ENCODE measurements around the gene GPR31. TPM values are rescaled to one million over a fixed set of nuclear protein-coding genes. Genes with fewer than 3 reads are reported as not detected.
"Not testable (repeated sequence)": the region's sequence is repeated elsewhere in the genome, so short reads cannot be mapped to it uniquely, and the experiment has no call there.

Gene GPR31
- total RNA-seq, 1 experiment from 2014 or later: not detected

- not testable (repeated sequence) for H3K4ac ChIP-seq (ENCODE audit: low read depth, low read length); H2BK5ac ChIP-seq (ENCODE audit: insufficient read length, low read length); H2BK12ac ChIP-seq (ENCODE audit: insufficient read length, low read depth, low read length); H2BK20ac ChIP-seq (ENCODE audit: low read depth, low read length, poor library complexity, severe bottlenecking); H3K23ac ChIP-seq (ENCODE audit: insufficient read length, low read depth, low read length); H3K18ac ChIP-seq (ENCODE audit: insufficient read length, low read depth, low read length); H4K20me1 ChIP-seq (ENCODE audit: control insufficient read depth, insufficient read depth, insufficient read length); H2AK5ac ChIP-seq (ENCODE audit: insufficient read length, low read length); H3K9me3 Mint-ChIP-seq; H3K27ac ChIP-seq (ENCODE audit: insufficient read length, low read depth, low read length); H2AFZ ChIP-seq (ENCODE audit: low read length); H3T11ph ChIP-seq (ENCODE audit: low read length); H3K4me3 Mint-ChIP-seq; H3K27me3 ChIP-seq (ENCODE audit: insufficient read depth, low read length); DNase-seq; H2BK120ac ChIP-seq (ENCODE audit: low read depth, low read length, poor library complexity, severe bottlenecking); H3K27ac Mint-ChIP-seq; H2BK15ac ChIP-seq (ENCODE audit: low read depth, low read length); H3K79me1 ChIP-seq (ENCODE audit: insufficient read depth, low read depth, low read length, poor library complexity, severe bottlenecking); H3K79me2 ChIP-seq (ENCODE audit: insufficient read depth, low read length); H3K4me2 ChIP-seq (ENCODE audit: insufficient read depth, insufficient read length, low read length); H4K8ac ChIP-seq (replicated peaks; ENCODE audit: insufficient read length, low read depth, low read length); H3K36me3 Mint-ChIP-seq (ENCODE audit: insufficient read depth in 1 of 3, low read depth in 3 of 3); H3K4me1 ChIP-seq (ENCODE audit: insufficient read depth, low read length); H4K5ac ChIP-seq (ENCODE audit: insufficient read length, low read depth, low read length); H3K9me3 ChIP-seq (ENCODE audit: control insufficient read depth, low read depth, low read length); H3K9ac ChIP-seq (ENCODE audit: extremely low read depth, insufficient read length, low read length); H3K23me2 ChIP-seq (ENCODE audit: insufficient read length, low read depth, low read length, poor library complexity, severe bottlenecking); H4K91ac ChIP-seq (ENCODE audit: insufficient read length, low read depth, low read length); H3K56ac ChIP-seq (ENCODE audit: insufficient read length, low read depth, low read length); H3K14ac ChIP-seq (ENCODE audit: insufficient read depth, low read length)
- Mint-ChIP-seq H3K4me1 (peaks cover 20 to 27% of the 10 kb centered on the region in 2 experiments), H3K27me3 (ENCODE audit: low read depth) (peaks cover 14% of the 10 kb centered on the region)
- WGBS (ENCODE audit: extremely low coverage, insufficient read length, low lambda C conversion rate): no CpG with 5 or more reads among the region's 10 CpGs
Measured at GRCh38 chr6:167204059-167204348, 46.2 kb upstream of the GPR31 start.

- not testable (repeated sequence) for H3K27ac Mint-ChIP-seq; H2BK12ac ChIP-seq (ENCODE audit: insufficient read length, low read depth, low read length); H3K27me3 ChIP-seq (ENCODE audit: insufficient read depth, low read length); H4K8ac ChIP-seq (replicated peaks; ENCODE audit: insufficient read length, low read depth, low read length); DNase-seq; H3K23me2 ChIP-seq (ENCODE audit: insufficient read length, low read depth, low read length, poor library complexity, severe bottlenecking); H4K5ac ChIP-seq (ENCODE audit: insufficient read length, low read depth, low read length); H3K4me2 ChIP-seq (ENCODE audit: insufficient read depth, insufficient read length, low read length); H2BK20ac ChIP-seq (ENCODE audit: low read depth, low read length, poor library complexity, severe bottlenecking); H3K36me3 Mint-ChIP-seq (ENCODE audit: insufficient read depth in 1 of 3, low read depth in 3 of 3); H3K14ac ChIP-seq (ENCODE audit: insufficient read depth, low read length); H3K27ac ChIP-seq (ENCODE audit: insufficient read length, low read depth, low read length); H2BK15ac ChIP-seq (ENCODE audit: low read depth, low read length); H3K4me3 Mint-ChIP-seq; H4K91ac ChIP-seq (ENCODE audit: insufficient read length, low read depth, low read length); H2AFZ ChIP-seq (ENCODE audit: low read length); H3K79me2 ChIP-seq (ENCODE audit: insufficient read depth, low read length); H3K4me1 ChIP-seq (ENCODE audit: insufficient read depth, low read length); H3K9ac ChIP-seq (ENCODE audit: extremely low read depth, insufficient read length, low read length); H4K20me1 ChIP-seq (ENCODE audit: control insufficient read depth, insufficient read depth, insufficient read length); H3K79me1 ChIP-seq (ENCODE audit: insufficient read depth, low read depth, low read length, poor library complexity, severe bottlenecking); H3K56ac ChIP-seq (ENCODE audit: insufficient read length, low read depth, low read length); H3K9me3 Mint-ChIP-seq; H3K18ac ChIP-seq (ENCODE audit: insufficient read length, low read depth, low read length); H2BK5ac ChIP-seq (ENCODE audit: insufficient read length, low read length); H3K23ac ChIP-seq (ENCODE audit: insufficient read length, low read depth, low read length); H2BK120ac ChIP-seq (ENCODE audit: low read depth, low read length, poor library complexity, severe bottlenecking); H3T11ph ChIP-seq (ENCODE audit: low read length); H3K9me3 ChIP-seq (ENCODE audit: control insufficient read depth, low read depth, low read length); H3K4ac ChIP-seq (ENCODE audit: low read depth, low read length); H2AK5ac ChIP-seq (ENCODE audit: insufficient read length, low read length)
- no CpG with 5 or more reads among the region's 29 CpGs for whole genome bisulfite sequencing (ENCODE audit: extremely low coverage, insufficient read length, low lambda C conversion rate)
- H3K4me1 Mint-ChIP-seq: peaks cover 15 to 22% of the 10 kb centered on the region in 2 experiments
- peaks cover 13% of the 10 kb centered on the region for H3K27me3 Mint-ChIP-seq (ENCODE audit: low read depth)
Measured at GRCh38 chr6:167203261-167204058, 45.7 kb upstream of the GPR31 start.

Data from H9 (cell line).